Measurements from ENCODE around the gene FAM72D. TPM values are rescaled to one million over a fixed set of nuclear protein-coding genes. Genes with fewer than 3 reads are reported as not detected.
A peak's percentile ranks its signal among the peaks of the same experiment; 100 is the strongest.
"Not testable (repeated sequence)": the region's sequence is repeated elsewhere in the genome, so short reads cannot be mapped to it uniquely, and the experiment has no call there.

Gene FAM72D
- total RNA-seq, 2 donors from 2014 or later = 0.96 to 4.0 TPM

GRCh38 chr1:145074021-145074559, 21.7 kb upstream of the FAM72D start:
- H3K9me3 ChIP-seq; DNase-seq; H3K27me3 ChIP-seq; H3K27ac ChIP-seq; intact Hi-C loops (cut with DNase I); H3K4me1 ChIP-seq; H3K4me3 ChIP-seq; H3K9ac ChIP-seq (ENCODE audit: low read depth in 2 of 2, low read length in 2 of 2); H3K36me3 ChIP-seq: not testable (repeated sequence)

GRCh38 chr1:145076877-145077276, 18.9 kb upstream of the FAM72D start:
- DNase-seq; H3K27me3 ChIP-seq; H3K4me1 ChIP-seq; H3K4me3 ChIP-seq; H3K9me3 ChIP-seq; H3K36me3 ChIP-seq; H3K9ac ChIP-seq (ENCODE audit: low read depth in 2 of 2, low read length in 2 of 2); intact Hi-C loops (cut with DNase I); H3K27ac ChIP-seq: not testable (repeated sequence)

GRCh38 chr1:145077872-145078786, 17.6 kb upstream of the FAM72D start:
- H3K9me3 ChIP-seq; H3K9ac ChIP-seq (ENCODE audit: low read depth in 2 of 2, low read length in 2 of 2); DNase-seq; H3K27ac ChIP-seq; H3K36me3 ChIP-seq; intact Hi-C loops (cut with DNase I); H3K27me3 ChIP-seq; H3K4me1 ChIP-seq; H3K4me3 ChIP-seq: not testable (repeated sequence)

GRCh38 chr1:145078787-145079370, 16.9 kb upstream of the FAM72D start:
- DNase-seq; H3K4me1 ChIP-seq; H3K27me3 ChIP-seq; H3K27ac ChIP-seq; H3K9me3 ChIP-seq; H3K9ac ChIP-seq (ENCODE audit: low read depth in 2 of 2, low read length in 2 of 2); H3K36me3 ChIP-seq; H3K4me3 ChIP-seq; intact Hi-C loops (cut with DNase I): not testable (repeated sequence)

GRCh38 chr1:145079737-145080136, 16.0 kb upstream of the FAM72D start:
- H3K36me3 ChIP-seq; H3K9me3 ChIP-seq; H3K9ac ChIP-seq (ENCODE audit: low read depth in 2 of 2, low read length in 2 of 2); H3K27ac ChIP-seq; DNase-seq; H3K4me1 ChIP-seq; H3K4me3 ChIP-seq; H3K27me3 ChIP-seq; intact Hi-C loops (cut with DNase I): not testable (repeated sequence)

GRCh38 chr1:145080193-145080592, 15.6 kb upstream of the FAM72D start:
- H3K36me3 ChIP-seq; H3K4me1 ChIP-seq; H3K9ac ChIP-seq (ENCODE audit: low read depth in 2 of 2, low read length in 2 of 2); H3K27ac ChIP-seq; H3K9me3 ChIP-seq; H3K27me3 ChIP-seq; DNase-seq; H3K4me3 ChIP-seq; intact Hi-C loops (cut with DNase I): not testable (repeated sequence)

- intact Hi-C loops (cut with DNase I); H3K36me3 ChIP-seq; H3K27me3 ChIP-seq; H3K9me3 ChIP-seq; H3K4me1 ChIP-seq; H3K27ac ChIP-seq; H3K4me3 ChIP-seq; H3K9ac ChIP-seq (ENCODE audit: low read depth in 2 of 2, low read length in 2 of 2); DNase-seq: not testable (repeated sequence)
Measured at GRCh38 chr1:145082483-145083255, 13.1 kb upstream of the FAM72D start.

GRCh38 chr1:145093517-145094149, 2.1 kb upstream of the FAM72D start:
- intact Hi-C loops (cut with DNase I) = not testable (repeated sequence)

GRCh38 chr1:145094655-145095211, 1.0 kb upstream of the FAM72D start:
- peak; percentile 34 for DNase-seq
- H3K27ac ChIP-seq; H3K4me1 ChIP-seq; H3K36me3 ChIP-seq; H3K9ac ChIP-seq (ENCODE audit: low read depth in 2 of 2, low read length in 2 of 2); H3K27me3 ChIP-seq; intact Hi-C loops (cut with DNase I); H3K9me3 ChIP-seq: not testable (repeated sequence)
- peak overlapping the region; percentile 31 for H3K4me3 ChIP-seq

More at GRCh38 chr1:145093517-145094149, 2.1 kb upstream of the FAM72D start:
- H3K36me3 ChIP-seq; H3K27me3 ChIP-seq; H3K9ac ChIP-seq (ENCODE audit: low read depth in 2 of 2, low read length in 2 of 2); H3K9me3 ChIP-seq; H3K4me1 ChIP-seq; H3K27ac ChIP-seq: not testable (repeated sequence)
- H3K4me3 ChIP-seq = peak overlapping the region; percentile 35
- DNase-seq = peak; percentile 82

- intact Hi-C loops (cut with DNase I); H3K9me3 ChIP-seq; H3K9ac ChIP-seq (ENCODE audit: low read depth in 2 of 2, low read length in 2 of 2); H3K4me3 ChIP-seq; H3K4me1 ChIP-seq; H3K36me3 ChIP-seq; H3K27ac ChIP-seq; DNase-seq; H3K27me3 ChIP-seq: not testable (repeated sequence)
Measured at GRCh38 chr1:145101725-145102124, 6.0 kb downstream of the FAM72D start.

GRCh38 chr1:145103294-145103693, 7.5 kb downstream of the FAM72D start:
- H3K27me3 ChIP-seq; H3K36me3 ChIP-seq; H3K27ac ChIP-seq; H3K4me1 ChIP-seq; H3K9ac ChIP-seq (ENCODE audit: low read depth in 2 of 2, low read length in 2 of 2); DNase-seq; H3K9me3 ChIP-seq; H3K4me3 ChIP-seq; intact Hi-C loops (cut with DNase I): not testable (repeated sequence)

GRCh38 chr1:145111674-145112073, 15.9 kb downstream of the FAM72D start:
- H3K36me3 ChIP-seq; intact Hi-C loops (cut with DNase I); H3K4me3 ChIP-seq; H3K9me3 ChIP-seq; H3K4me1 ChIP-seq; H3K27ac ChIP-seq; H3K9ac ChIP-seq (ENCODE audit: low read depth in 2 of 2, low read length in 2 of 2); H3K27me3 ChIP-seq; DNase-seq: not testable (repeated sequence)

Measured in colonic mucosa (tissue), 4 donors.